Heart right ventricle (tissue), 16 donors: Measurements from ENCODE around the gene RCOR3. TPM values are rescaled to one million over a fixed set of nuclear protein-coding genes. Genes with fewer than 3 reads are reported as not detected.

Experiments used
- ATAC-seq, 8 donors: fragments of 200-7000 bp; cut with Tn5 transposase; one replicate each; pipeline ENCODE4 v1.9.1; 2020; ENCODE audit warnings: mild to moderate bottlenecking in 8 of 8, moderate library complexity in 8 of 8, moderate number of reproducible peaks in 1 of 8
- DNase-seq, 2 donors: peaks; one replicate each; pipeline ENCODE4 v3.0.0-alpha.2; 2020
- H3K27ac ChIP-seq, 10 donors: fragments of 200-600 bp; sonication (generic) in 2 of 10; one replicate each; pipeline versions ENCODE4 v1.5.0 to v1.8.0; 2020 to 2022; ENCODE audit warnings: mild to moderate bottlenecking in 3 of 10
- H3K27me3 ChIP-seq, 7 donors: fragments of 200-600 bp; one replicate each; pipeline ENCODE4 v1.8.0; 2021 to 2022; ENCODE audit warnings: mild to moderate bottlenecking in 2 of 7
- H3K36me3 ChIP-seq, 9 donors: fragments of 200-600 bp; sonication (generic) in 1 of 9; one replicate each; pipeline versions ENCODE4 v1.5.0 to v1.8.0; 2020 to 2022; ENCODE audit warnings: mild to moderate bottlenecking in 2 of 9
- H3K4me1 ChIP-seq, 9 donors: fragments of 200-600 bp; sonication (generic) in 1 of 9; one replicate each; pipeline versions ENCODE4 v1.5.0 to v1.8.0; 2020 to 2022; ENCODE audit warnings: mild to moderate bottlenecking in 4 of 9
- H3K4me3 ChIP-seq, 10 donors: fragments of 200-600 bp; sonication (generic) in 2 of 10; one replicate each; pipeline versions ENCODE4 v1.5.0 to v1.8.0; 2020 to 2022; ENCODE audit warnings: mild to moderate bottlenecking in 7 of 10, moderate library complexity in 2 of 10
- H3K9me3 ChIP-seq, 11 donors: fragments of 200-600 bp in 10 of 11; sonication (generic) in 2 of 11; one replicate each; pipeline versions ENCODE4 v1.5.0 to v1.8.0; 2013 to 2022; ENCODE audit warnings: mild to moderate bottlenecking in 2 of 11, control low read depth in 1 of 11, moderate library complexity in 1 of 11
- WGBS, 2 donors: extraction: QIAGEN DNeasy Blood & Tissue Kit; methylation state at CpG; one replicate each; pipeline ENCODE4 v1.1.7; 2013; ENCODE audit warnings: inconsistent platforms in 1 of 2; 5-methylcytosine and 5-hydroxymethylcytosine counted together
- intact Hi-C, 10 donors: fragments of 100-400 bp; cut with DNase I; formaldehyde crosslinking; loops; one replicate each; pipeline versions ENCODE4 v1.11.1 to v1.14.2; 2022
- polyA plus RNA-seq, 2 donors: library from polyadenylated mRNA; stranded (reverse); fragments of 200-250 nt; gene quantifications; one replicate each; pipeline ENCODE4 v1.2.3, GENCODE V29; 2013
- total RNA-seq, 10 donors: library from RNA; stranded (reverse); fragmentation: NEBNext Ultra II Directional in 3 of 10; extraction: Animal tissue kit (Norgen Biotek cat#: 25700) in 3 of 10; gene quantifications; one replicate each; pipeline versions ENCODE4 v1.2.1 to v1.2.4, GENCODE V29; 2021 to 2023
- TF ChIP-seq, protein P1 (sequence below), 9 donors: fragments of 200-600 bp; sonication (generic) in 2 of 9; IDR thresholded peaks; one replicate each; pipeline versions ENCODE4 v1.5.0 to v1.8.0; 2021 to 2022; ENCODE audit warnings: antibody characterized with exemption in 9 of 9, mild to moderate bottlenecking in 5 of 9, moderate library complexity in 1 of 9
- donor health status: Arrhythmogenic right ventricular cardiomyopathy.
- donor health status: ischemic (EF 13 %, LVEDD 7.1; RV severe dilation, severe dysfunction).
- donor health status: healthy with polysubstance abuse.
- donor health status: DM: no; HTN: yes; CAD: no.
- donor health status: DM: no; HTN: no; CAD: no.
- donor health status: ischemic (EF 25% LVEDD 6.9; RV normal size, moderate dysfunction).
- donor health status: ischemic (EF 25% LVEDD 5.7; RV mildly dilated, moderate dysfunction).
- donor health status: healthy.
- donor health status: DM: yes; HTN: yes; CAD: no.
- donor health status: Ischemic cardiomyopathy.
- donor health status: ischemic (EF 35%, LVEDD 5.7; RV mildly dilated, moderate dysfunction).
- donor health status: nonischemic (EF 11% LVEDD 7.7; RV severe dilation, severe dysfunction).
- donor health status: DM: yes; HTN: yes; CAD: no.
- donor health status: PGD.
- donor health status: ischemic (EF 29% LVEDD 5.4; RV normal size, mild dysfunction).
- donor health status: nonischemic (EF 23%, LVEDD 6.1; RV moderate dilation, normal function).

RCOR3 gene
- total and polyA plus RNA-seq, 12 donors, result 17.7 to 65.5 (median 50.1) TPM

DNA sequence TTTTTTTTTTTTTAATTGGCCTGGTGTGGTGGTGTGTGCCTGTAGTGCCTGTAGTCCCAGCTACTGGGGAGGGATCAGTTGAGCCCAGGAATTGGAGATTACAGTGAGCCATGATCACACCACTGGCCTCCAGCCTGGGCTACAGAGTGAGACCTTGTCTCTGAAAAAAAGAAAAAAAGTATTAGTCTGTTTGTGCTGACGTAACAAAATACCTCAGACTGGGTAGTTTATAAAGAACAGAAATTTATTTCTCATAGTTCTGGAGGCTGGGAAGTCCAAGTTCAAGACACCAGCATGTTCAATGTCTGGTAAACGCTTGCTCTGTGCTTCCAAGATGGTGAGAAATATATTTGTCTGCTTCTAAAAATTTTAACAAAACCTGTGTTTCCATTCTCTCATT, 93.3 kb downstream of the RCOR3 start:
- H3K4me1 ChIP-seq, result peaks cover 0 to 14% (median 0%) of the 10 kb centered on the region in 9 donors
- H3K27ac ChIP-seq, result peak overlapping the region in 1 of 10 donors; percentile 24
- DNase-seq (no peak), ATAC-seq (no peak)
- 96 to 100% methylated on average over 2 of the region's 2 CpGs for whole genome bisulfite sequencing, 2 donors
- TF ChIP-seq, protein P1, sequence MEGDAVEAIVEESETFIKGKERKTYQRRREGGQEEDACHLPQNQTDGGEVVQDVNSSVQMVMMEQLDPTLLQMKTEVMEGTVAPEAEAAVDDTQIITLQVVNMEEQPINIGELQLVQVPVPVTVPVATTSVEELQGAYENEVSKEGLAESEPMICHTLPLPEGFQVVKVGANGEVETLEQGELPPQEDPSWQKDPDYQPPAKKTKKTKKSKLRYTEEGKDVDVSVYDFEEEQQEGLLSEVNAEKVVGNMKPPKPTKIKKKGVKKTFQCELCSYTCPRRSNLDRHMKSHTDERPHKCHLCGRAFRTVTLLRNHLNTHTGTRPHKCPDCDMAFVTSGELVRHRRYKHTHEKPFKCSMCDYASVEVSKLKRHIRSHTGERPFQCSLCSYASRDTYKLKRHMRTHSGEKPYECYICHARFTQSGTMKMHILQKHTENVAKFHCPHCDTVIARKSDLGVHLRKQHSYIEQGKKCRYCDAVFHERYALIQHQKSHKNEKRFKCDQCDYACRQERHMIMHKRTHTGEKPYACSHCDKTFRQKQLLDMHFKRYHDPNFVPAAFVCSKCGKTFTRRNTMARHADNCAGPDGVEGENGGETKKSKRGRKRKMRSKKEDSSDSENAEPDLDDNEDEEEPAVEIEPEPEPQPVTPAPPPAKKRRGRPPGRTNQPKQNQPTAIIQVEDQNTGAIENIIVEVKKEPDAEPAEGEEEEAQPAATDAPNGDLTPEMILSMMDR (IDR thresholded peaks at IDR 0.05), result no peak
- no peaks in the 10 kb centered on the region for H3K27me3 ChIP-seq
- H3K9me3 ChIP-seq, result peaks cover 0 to 7% (median 0%) of the 10 kb centered on the region in 11 donors
- intact Hi-C loops, result no loop called here
- peaks cover 0 to 24% (median 0%) of the 10 kb centered on the region in 9 donors for H3K36me3 ChIP-seq
- no peak overlapping the region for H3K4me3 ChIP-seq

DNA sequence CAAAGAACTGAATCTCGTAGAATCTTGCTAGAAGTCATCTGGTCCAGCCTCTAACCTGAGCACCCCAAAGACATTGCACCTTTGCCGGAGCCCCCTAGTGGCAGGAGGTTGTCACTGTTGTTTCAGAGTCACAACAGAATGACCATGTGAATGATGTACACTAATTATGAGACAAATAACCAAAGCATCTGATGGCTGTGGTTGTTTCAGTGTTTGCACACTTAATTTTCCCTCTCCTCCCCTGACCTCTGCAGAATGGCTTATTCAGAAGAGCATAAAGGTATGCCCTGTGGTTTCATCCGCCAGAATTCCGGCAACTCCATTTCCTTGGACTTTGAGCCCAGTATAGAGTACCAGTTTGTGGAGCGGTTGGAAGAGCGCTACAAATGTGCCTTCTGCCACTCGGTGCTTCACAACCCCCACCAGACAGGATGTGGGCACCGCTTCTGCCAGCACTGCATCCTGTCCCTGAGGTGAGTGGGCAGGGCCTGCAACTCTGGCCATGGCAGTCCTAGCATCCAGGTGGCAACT, 93.9 kb downstream of the RCOR3 start:
- Histone ChIP-seq H3K4me3 (no peak overlapping the region), H3K9me3 (peaks cover 0 to 7% (median 0%) of the 10 kb centered on the region in 11 donors), H3K36me3 (peaks cover 0 to 28% (median 0%) of the 10 kb centered on the region in 9 donors), H3K4me1 (peaks cover 0 to 14% (median 0%) of the 10 kb centered on the region in 9 donors), H3K27ac (peak overlapping the region in 1 of 10 donors; percentile 24), H3K27me3 (no peaks in the 10 kb centered on the region)
- TF ChIP-seq, protein P1 (IDR thresholded peaks at IDR 0.05), result peak; percentile 40 to 81 (median 57)
- peak in 1 of 2 donors; percentile 24 for DNase-seq
- intact Hi-C loops, result no loop called here
- 80 to 84% methylated on average over 8 of the region's 8 CpGs for WGBS, 2 donors
- ATAC-seq, result peak in 1 of 8 donors; percentile 25

DNA sequence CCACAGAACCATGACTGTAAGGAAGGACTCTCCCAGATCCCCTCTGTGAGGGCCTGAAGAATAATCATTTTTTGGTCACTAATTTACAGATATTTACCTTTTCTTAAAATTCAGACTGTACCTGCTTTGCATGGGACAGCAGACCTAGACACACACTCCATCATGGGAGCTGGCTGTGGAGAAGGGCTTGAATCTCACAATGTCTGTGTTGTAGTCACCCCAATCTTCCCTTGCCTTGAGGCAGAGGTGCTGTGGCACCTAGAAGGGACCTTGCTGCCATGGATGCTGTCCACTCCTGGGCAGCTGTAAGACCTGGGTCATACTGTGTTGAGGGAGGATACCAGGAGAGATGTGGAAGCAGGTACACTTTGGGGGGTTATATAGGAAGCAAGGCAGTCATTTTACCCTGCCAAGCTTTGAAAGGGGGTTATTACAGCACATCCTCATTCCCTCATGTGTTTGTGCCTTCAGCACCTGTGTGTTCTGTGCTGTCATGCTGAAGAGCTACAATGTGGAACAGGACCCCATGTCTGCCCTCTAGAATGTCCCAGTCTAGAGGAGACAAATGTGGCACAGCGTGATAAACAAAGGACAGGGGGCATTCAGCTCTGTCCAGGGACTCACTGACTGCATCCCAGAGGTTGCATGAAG, 94.5 kb downstream of the RCOR3 start:
- Histone ChIP-seq H3K27me3 (no peaks in the 10 kb centered on the region), H3K9me3 (peaks cover 0 to 7% (median 0%) of the 10 kb centered on the region in 11 donors), H3K36me3 (peaks cover 0 to 32% (median 0%) of the 10 kb centered on the region in 9 donors), H3K4me3 (no peak overlapping the region), H3K4me1 (peaks cover 0 to 14% (median 0%) of the 10 kb centered on the region in 9 donors), H3K27ac (peak overlapping the region in 1 of 10 donors; percentile 24)
- ATAC-seq, result peak in 1 of 8 donors; percentile 27
- WGBS, 2 donors, result 0 to 30% methylated on average over 1 of the region's 1 CpG
- intact Hi-C loops, result no loop called here
- no peak for DNase-seq
- TF ChIP-seq, protein P1 (IDR thresholded peaks at IDR 0.05), result no peak

DNA sequence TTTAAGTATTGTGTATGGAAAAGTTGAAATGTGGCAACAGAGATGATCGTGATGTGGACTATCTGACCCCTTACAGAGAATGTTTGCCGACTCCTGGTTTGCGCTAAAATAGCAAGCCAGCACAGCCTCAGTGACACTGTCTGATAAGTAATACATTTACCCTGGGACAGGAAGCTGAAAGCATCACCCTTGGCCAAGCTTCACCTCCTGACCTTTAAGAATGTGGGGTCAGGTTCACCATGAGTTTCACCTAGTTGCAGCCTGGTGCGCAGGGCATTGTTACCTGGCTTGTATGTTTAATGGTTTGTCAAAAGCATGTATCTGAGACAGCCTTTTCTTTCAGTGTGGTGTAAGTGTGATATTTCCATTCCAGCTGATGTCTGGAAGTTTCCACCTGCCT, 96.7 kb downstream of the RCOR3 start:
- peaks cover 0 to 14% (median 0%) of the 10 kb centered on the region in 9 donors for H3K4me1 ChIP-seq
- H3K9me3 ChIP-seq, result peaks cover 0 to 7% (median 0%) of the 10 kb centered on the region in 11 donors
- H3K27ac ChIP-seq, result no peak overlapping the region
- TF ChIP-seq, protein P1 (IDR thresholded peaks at IDR 0.05), result no peak
- no peak for DNase-seq
- H3K36me3 ChIP-seq, result peaks cover 0 to 52% (median 0%) of the 10 kb centered on the region in 9 donors
- WGBS, 2 donors, result 94 to 97% methylated on average over 4 of the region's 4 CpGs
- intact Hi-C loops, result no loop called here
- no peak for ATAC-seq
- H3K4me3 ChIP-seq, result no peak overlapping the region
- H3K27me3 ChIP-seq, result no peaks in the 10 kb centered on the region
